Measurements from ENCODE around the gene GPC6. TPM values are rescaled to one million over a fixed set of nuclear protein-coding genes. Genes with fewer than 3 reads are reported as not detected.

The GPC6 gene
- total and polyA plus RNA-seq, 2 donors (not counting 3 experiments of a cell fraction or from before 2014, with no cell fraction given), result 0.01 TPM; not detected in 1

DNA sequence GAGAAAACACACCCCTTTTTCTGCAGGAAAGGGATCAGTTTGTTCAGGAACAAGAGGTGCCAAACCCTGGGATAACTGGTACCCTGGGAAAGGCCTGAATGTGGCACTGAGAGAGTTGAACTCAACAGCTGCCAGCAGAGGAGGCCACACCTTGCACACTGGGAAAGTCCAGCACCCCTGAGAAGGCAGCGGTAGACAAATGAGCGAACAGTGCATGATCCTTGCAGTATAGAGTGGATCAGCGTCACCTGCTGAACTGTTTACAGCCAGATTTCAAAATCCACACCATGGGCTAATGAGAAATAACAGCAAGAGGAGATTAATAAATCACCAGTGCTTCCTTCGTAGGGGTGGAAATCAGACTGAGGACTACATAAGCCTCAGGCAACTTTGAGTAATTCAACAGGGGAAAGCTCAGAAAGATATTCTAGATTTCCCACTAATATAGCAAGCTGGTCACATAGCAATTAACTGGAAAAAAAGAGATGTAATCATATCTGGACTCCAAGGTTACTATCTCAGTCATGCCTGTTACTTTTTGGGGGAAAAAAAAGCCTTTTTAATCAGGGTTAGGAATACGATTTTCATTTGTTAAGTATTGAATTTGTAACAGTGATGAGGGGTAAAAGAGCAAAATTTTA is 1200.8 kb downstream of the GPC6 start:
- Histone ChIP-seq H3K9ac (replicated peaks; ENCODE audit: extremely low read depth, insufficient read depth, low read length) (no peak overlapping the region), H2AFZ (ENCODE audit: low read depth, low read length) (no peak overlapping the region), H3K27me3 (ENCODE audit: control insufficient read depth in 2 of 2, insufficient read depth in 2 of 2, low read length in 2 of 2) (peaks cover 0 to 4% of the 10 kb centered on the region in 2 experiments), H3K4me3 (replicated peaks in 1 of 3; ENCODE audit: insufficient read depth in 1 of 3, low read depth in 1 of 3, low read length in 3 of 3) (no peak overlapping the region), H3K4me1 (ENCODE audit: control insufficient read depth, extremely low read depth, insufficient read depth, low read length) (no peaks in the 10 kb centered on the region), H3K9me1 (replicated peaks; ENCODE audit: control insufficient read depth, extremely low read depth, insufficient read depth, low read length) (no peaks in the 10 kb centered on the region), H4K20me1 (replicated peaks; ENCODE audit: control insufficient read depth, extremely low read depth, insufficient read depth, low read length) (no peaks in the 10 kb centered on the region), H3K36me3 (ENCODE audit: control insufficient read depth in 2 of 2, extremely low read depth in 1 of 2, insufficient read depth in 2 of 2, low read length in 2 of 2) (no peaks in the 10 kb centered on the region), H3K27ac (ENCODE audit: insufficient read depth, low read depth, low read length) (no peak overlapping the region), H3K79me2 (ENCODE audit: control insufficient read depth, insufficient read depth, low read length) (no peaks in the 10 kb centered on the region), H3K9me3 (replicated peaks; ENCODE audit: control insufficient read depth, insufficient read depth, low read length) (no peaks in the 10 kb centered on the region), H3K4me2 (ENCODE audit: insufficient read depth, low read length) (no peak overlapping the region)
- ChIA-PET POLR2A (no interaction called here), CTCF (interaction anchor here (0.7 to 1.4 kb wide), 4 partner anchors 8 to 300 kb away, joined by 3 to 6 read pairs (median 4); no protein-coding TSS in a partner anchor)
- TF ChIP-seq, protein P1, sequence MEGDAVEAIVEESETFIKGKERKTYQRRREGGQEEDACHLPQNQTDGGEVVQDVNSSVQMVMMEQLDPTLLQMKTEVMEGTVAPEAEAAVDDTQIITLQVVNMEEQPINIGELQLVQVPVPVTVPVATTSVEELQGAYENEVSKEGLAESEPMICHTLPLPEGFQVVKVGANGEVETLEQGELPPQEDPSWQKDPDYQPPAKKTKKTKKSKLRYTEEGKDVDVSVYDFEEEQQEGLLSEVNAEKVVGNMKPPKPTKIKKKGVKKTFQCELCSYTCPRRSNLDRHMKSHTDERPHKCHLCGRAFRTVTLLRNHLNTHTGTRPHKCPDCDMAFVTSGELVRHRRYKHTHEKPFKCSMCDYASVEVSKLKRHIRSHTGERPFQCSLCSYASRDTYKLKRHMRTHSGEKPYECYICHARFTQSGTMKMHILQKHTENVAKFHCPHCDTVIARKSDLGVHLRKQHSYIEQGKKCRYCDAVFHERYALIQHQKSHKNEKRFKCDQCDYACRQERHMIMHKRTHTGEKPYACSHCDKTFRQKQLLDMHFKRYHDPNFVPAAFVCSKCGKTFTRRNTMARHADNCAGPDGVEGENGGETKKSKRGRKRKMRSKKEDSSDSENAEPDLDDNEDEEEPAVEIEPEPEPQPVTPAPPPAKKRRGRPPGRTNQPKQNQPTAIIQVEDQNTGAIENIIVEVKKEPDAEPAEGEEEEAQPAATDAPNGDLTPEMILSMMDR (IDR thresholded peaks at IDR 0.05; ENCODE audit: extremely low read depth in 1 of 2, insufficient read depth in 1 of 2, low read depth in 1 of 2, low read length in 2 of 2), result no peak
- no peak for TF ChIP-seq POLR2A (IDR thresholded peaks at IDR 0.05; ENCODE audit: low read depth, low read length)
- FAIRE-seq (no peak), DNase-seq (ENCODE audit: low read depth, low spot score) (no peak)
- dilution Hi-C loops (cut with MboI; ENCODE audit: extremely low pct_ligation_motif_present, low sequenced_read_pairs) (no loop called here), intact Hi-C loops (cut with micrococcal nuclease) (no loop called here)
- no TSS peak for BruUV-seq (replicated peaks)

DNA sequence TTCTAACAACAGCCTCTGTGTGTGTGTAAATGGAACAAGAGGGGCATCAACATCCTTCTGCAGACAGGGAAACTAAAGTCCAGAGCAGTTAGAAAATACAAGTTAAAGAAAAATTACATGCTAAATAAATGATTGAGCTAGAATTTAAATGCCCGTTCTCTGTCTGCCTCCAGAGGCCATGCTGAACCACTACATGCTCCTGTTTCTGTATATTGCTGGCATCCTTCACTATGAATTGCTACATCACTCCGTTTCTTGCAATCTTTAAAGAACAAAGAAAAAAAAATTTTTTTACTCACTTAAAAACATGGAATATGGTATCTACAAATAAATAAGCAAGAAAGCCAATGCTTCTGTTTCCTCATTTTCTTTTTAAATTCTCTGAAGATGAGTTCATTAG is 1205.0 kb downstream of the GPC6 start:
- H3K4me3 ChIP-seq (replicated peaks in 1 of 3; ENCODE audit: insufficient read depth in 1 of 3, low read depth in 1 of 3, low read length in 3 of 3), result no peak overlapping the region
- ChIA-PET CTCF (interaction anchor here (12.2 kb wide), 1 partner anchor 187 kb away, joined by 415 read pairs; no protein-coding TSS in a partner anchor), POLR2A (no interaction called here)
- no peaks in the 10 kb centered on the region for H3K9me1 ChIP-seq (replicated peaks; ENCODE audit: control insufficient read depth, extremely low read depth, insufficient read depth, low read length)
- no TSS peak for BruUV-seq (replicated peaks)
- H2AFZ ChIP-seq (ENCODE audit: low read depth, low read length), result no peak overlapping the region
- H3K27ac ChIP-seq (ENCODE audit: insufficient read depth, low read depth, low read length), result no peak overlapping the region
- FAIRE-seq, result no peak
- H3K9ac ChIP-seq (replicated peaks; ENCODE audit: extremely low read depth, insufficient read depth, low read length), result no peak overlapping the region
- intact Hi-C loops (cut with micrococcal nuclease), result loop anchor here (10.0 kb wide), 2 partner anchors 723 to 1403 kb away; no protein-coding TSS in a partner anchor
- no peaks in the 10 kb centered on the region for H3K9me3 ChIP-seq (replicated peaks; ENCODE audit: control insufficient read depth, insufficient read depth, low read length)
- no peaks in the 10 kb centered on the region for H4K20me1 ChIP-seq (replicated peaks; ENCODE audit: control insufficient read depth, extremely low read depth, insufficient read depth, low read length)
- H3K27me3 ChIP-seq (ENCODE audit: control insufficient read depth in 2 of 2, insufficient read depth in 2 of 2, low read length in 2 of 2), result peaks cover 15 to 16% of the 10 kb centered on the region in 2 experiments
- no peaks in the 10 kb centered on the region for H3K36me3 ChIP-seq (ENCODE audit: control insufficient read depth in 2 of 2, extremely low read depth in 1 of 2, insufficient read depth in 2 of 2, low read length in 2 of 2)
- TF ChIP-seq, protein P2, sequence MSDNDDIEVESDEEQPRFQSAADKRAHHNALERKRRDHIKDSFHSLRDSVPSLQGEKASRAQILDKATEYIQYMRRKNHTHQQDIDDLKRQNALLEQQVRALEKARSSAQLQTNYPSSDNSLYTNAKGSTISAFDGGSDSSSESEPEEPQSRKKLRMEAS (IDR thresholded peaks at IDR 0.05; ENCODE audit: insufficient read depth, insufficient read length), result no peak
- TF ChIP-seq, protein P1 (IDR thresholded peaks at IDR 0.05; ENCODE audit: extremely low read depth in 1 of 2, insufficient read depth in 1 of 2, low read depth in 1 of 2, low read length in 2 of 2), result no peak
- TF ChIP-seq GATA2 (IDR thresholded peaks at IDR 0.05; ENCODE audit: insufficient read depth, insufficient read length, low read depth, low read length) (no peak), EZH2 (IDR thresholded peaks at IDR 0.05; ENCODE audit: borderline replicate concordance, low read depth, low read length, severe bottlenecking) (no peak), POLR2AphosphoS5 (IDR thresholded peaks at IDR 0.05; ENCODE audit: insufficient read depth, low read depth, low read length) (no peak), MYC (IDR thresholded peaks at IDR 0.05; ENCODE audit: low read depth, low read length) (no peak)
- H3K4me1 ChIP-seq (ENCODE audit: control insufficient read depth, extremely low read depth, insufficient read depth, low read length), result no peaks in the 10 kb centered on the region
- DNase-seq (ENCODE audit: low read depth, low spot score), result no peak
- no peak overlapping the region for H3K4me2 ChIP-seq (ENCODE audit: insufficient read depth, low read length)
- no peaks in the 10 kb centered on the region for H3K79me2 ChIP-seq (ENCODE audit: control insufficient read depth, insufficient read depth, low read length)
- dilution Hi-C loops (cut with MboI; ENCODE audit: extremely low pct_ligation_motif_present, low sequenced_read_pairs), result no loop called here

Measured in endothelial cell of umbilical vein (primary cell).